Femur (tissue), 1 donor: Measurements from ENCODE around the gene TMEM231.
A peak's percentile ranks its signal among the peaks of the same experiment; 100 is the strongest.

Experiments used
- DNase-seq: peaks from one replicate; pipeline ENCODE4 v3.0.0-alpha.2; 2017

The TMEM231 gene

GRCh38 chr16:75529959-75530358 is 26.1 kb downstream of the TMEM231 start:
- DNase-seq = no peak

GRCh38 chr16:75529056-75529905 is 26.8 kb downstream of the TMEM231 start:
- no peak for DNase-seq

DNA sequence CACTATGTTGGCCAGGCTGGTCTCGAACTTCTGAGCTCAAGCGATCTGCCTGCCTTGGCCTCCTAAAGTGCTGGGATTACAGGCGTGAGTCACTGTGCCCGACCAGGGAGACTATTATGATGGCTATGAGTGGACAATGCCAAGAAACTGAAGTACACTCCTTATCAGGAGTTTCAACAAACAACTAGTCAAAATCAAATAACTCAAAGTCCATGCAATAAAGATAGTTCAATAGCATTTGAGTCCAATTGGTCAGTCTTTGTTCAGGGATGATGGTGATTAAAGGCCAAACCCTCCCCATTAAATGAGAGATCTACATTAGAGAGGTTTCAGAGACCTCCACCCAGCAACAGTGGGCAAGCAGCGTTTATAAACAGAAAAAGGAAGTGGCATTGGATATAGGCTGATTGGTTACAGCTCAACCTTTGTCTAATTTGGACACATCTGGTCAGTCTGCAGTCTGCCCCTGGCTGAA is 28.2 kb downstream of the TMEM231 start:
- DNase-seq = no peak

DNA sequence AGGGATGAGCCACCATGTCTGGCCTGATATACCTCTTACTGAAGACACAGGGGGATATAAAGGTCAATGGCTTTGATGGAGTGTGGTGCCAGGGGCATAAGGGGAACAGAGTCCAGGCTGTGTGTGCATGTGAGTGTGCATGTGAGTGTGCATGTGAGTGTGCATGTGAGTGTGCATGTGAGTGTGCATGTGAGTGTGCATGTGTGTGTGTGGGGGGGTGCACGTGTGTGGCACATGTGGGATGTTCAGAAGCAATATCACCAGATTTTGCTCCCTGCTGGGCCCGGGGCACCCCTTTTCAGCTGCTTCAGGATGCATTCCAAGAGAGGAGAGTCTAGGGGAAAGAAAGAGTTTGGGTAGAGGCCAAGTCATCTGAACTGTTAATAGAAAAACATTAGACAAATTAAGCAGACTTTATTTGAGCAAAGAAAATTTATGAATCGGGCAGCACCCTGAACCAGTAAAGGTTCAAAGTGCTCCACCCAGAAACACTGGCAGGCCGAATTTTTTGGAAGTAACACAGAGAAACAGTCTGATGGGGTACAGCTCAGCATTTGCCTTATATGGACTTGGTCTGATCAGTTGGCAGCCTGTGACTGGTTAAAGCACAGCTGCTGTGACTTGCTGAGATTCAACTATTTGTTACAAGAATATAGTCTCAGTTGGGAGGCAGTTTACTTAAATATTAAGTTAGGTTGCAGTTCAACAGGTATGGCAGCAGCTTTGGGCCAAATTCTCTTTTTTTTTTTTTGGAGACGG is 29.8 kb downstream of the TMEM231 start:
- DNase-seq = no peak

DNA sequence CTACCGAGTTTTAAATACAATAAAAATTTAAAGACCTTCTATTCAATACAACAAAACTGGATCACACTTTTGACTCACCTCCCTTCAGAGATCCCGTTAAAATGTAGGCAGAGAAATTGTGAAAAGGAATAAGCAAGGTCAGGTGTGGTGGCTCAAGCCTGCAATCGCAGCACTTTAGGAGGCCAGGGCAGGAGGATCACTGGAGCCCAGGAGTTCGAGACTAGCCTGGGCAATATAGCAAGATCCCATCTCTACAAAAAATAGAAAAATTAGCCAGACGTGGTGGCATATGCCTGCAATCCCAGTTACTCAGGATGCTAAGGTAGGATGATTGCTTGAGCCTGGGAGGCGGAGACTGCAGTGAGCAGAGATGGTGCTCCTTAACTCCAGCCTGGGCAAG is 36.9 kb downstream of the TMEM231 start:
- DNase-seq = no peak

DNA sequence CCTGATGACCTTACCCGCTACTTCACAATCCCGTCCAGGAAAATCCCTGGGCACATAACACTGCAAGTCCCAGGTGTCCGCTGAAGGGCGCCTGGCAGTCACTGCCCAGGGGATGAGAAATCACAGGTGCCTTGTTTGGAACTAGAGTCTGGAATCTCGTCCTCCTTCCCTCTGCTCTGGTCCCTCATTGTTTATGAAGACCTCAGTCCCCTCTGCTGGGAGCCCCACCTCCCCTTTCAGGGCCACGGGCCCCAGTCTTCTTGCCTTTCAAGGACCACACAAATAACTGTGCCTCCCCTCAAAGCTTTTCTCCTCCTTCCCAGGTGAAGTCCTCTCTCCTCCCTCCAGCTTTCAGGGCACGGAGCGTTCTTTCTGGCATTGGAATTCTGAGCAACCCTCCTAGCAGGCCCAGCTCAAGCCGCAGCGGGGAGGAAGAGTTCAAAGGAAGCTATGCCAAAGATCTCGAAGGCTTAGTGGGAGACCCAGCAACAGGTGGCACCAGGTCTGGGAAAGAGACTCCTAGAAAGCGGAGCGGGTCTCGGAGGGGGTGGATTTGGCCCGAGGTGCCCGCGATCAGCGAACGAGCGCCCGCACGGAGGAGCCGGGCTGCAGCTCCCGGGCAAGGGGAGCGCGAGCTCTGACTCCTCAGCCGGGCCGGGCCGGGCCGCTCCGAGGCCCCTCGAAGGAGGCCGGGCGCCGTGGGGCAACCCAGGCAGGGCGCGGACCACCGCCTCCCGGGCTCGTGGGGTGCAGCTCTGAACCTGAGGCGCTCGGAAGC is 39.7 kb downstream of the TMEM231 start:
- DNase-seq = peak; percentile 45

- no peak for DNase-seq
Measured at GRCh38 chr16:75514296-75514695, 41.8 kb downstream of the TMEM231 start.

GRCh38 chr16:75506574-75506973 is 49.5 kb downstream of the TMEM231 start:
- DNase-seq = peak; percentile 36

- DNase-seq = no peak
Measured at GRCh38 chr16:75506107-75506506, 49.9 kb downstream of the TMEM231 start.

DNA sequence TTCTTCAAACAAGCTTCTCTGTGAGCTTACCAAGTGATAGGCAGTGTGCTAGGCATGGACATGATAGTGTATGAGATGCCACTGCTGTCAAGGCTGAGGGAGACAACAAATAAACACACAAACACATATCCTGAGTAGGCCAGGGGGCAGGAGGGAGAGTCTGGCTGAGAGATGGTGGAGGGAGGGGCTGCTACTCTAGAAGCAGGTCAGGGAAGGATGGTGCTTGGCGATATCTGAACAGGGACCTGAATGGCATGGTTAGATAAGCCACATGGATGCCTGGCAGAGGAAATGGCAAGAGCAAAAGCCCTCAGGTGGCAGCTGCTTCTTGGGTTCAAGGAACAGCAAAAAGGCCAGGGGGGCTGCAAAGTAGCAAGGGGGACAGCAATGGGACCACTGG is 52.3 kb downstream of the TMEM231 start:
- DNase-seq = no peak

GRCh38 chr16:75502916-75503605 is 53.0 kb downstream of the TMEM231 start:
- DNase-seq = no peak

DNA sequence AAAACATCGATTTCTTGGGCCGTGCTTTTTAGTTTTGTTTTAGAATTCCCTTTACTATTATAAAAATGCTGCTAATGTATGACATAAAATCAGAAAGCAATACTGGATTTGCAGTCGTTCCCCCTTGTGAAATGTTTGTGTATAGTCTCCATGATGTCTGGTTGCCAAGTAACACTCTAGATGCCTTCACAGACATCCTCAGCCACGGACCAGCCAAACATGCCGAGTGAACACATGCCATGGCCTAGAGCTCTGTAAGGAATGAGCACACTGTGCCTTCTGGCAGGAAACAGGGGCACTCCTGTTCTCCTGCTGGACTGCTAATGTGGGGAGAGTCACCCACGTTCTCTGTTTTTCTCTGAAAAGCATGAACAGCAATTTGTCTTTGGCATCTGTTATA is 54.2 kb downstream of the TMEM231 start:
- peak; percentile 83 for DNase-seq

DNA sequence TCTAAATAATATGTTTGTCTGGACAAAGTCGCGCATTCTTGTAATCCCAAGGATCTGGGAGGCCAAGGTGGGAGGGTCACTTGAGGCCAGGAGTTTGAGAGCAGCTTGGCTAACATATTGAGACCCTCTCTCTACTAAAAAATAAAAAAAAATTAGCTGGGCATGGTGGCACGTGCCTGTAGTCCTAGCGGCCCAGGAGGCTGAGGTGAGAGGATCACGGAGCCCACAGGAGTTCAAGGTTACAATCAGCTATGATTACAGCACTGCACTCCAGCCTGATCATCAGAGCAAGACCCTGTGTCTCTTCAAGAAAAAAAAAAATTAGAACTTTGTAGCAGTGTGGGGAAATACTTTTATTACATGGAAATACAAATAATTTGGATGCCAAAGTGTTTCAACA is 54.7 kb downstream of the TMEM231 start:
- DNase-seq = no peak

DNA sequence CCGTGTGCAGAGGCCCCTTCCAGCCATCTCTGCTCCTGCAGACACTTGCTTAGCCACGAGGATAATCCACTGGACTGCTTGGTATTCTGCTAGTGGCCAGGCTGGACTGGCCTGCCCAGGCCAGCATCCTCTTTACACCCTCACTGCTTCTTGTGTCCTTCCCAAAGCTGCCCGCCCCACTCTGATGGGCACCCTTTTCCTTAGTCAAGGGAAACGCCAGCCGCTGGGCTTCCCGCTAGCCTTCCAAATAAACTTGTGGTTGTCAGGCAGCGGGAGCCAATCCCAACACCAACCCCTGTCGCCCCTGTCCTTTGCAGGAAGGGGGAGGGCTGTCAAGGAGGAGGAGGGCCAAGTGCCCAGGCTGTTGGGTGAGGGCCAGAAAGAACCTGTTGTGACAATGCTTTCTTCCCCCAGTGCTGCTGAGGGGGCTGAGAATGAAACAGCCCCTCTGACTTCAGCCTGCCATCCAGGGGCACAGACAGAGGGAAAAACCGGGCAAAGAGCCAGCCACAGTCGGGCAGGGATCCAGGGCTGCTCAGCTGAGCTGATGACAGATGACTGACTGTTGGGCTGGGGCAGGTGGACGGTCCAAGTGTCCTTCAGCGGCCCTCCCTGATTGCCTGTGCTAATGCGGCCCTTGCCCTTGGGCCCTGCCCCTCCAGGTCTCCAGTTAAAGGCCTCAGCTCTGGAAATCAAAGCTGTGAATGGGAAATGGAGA is 57.3 kb downstream of the TMEM231 start:
- DNase-seq = peak; percentile 83

DNA sequence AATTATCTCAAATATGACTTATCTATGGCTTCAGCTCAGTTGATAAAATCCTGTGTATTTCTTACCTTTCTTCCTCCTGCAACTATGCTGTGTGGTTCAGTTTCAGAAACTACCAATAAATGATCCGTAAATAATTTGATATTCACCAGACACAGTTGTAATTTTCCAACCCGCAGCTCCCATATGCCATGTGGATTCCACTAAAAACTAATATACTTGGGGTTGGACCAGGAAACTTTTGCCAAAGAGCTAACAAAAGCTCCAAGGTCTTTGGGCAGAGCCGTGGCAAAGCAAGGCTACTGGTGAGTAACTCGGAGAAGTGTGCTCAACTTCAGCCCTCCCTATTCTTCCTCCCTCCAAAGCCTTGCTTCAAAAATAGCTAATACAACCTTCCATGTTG is 58.5 kb downstream of the TMEM231 start:
- DNase-seq = peak; percentile 43

DNA sequence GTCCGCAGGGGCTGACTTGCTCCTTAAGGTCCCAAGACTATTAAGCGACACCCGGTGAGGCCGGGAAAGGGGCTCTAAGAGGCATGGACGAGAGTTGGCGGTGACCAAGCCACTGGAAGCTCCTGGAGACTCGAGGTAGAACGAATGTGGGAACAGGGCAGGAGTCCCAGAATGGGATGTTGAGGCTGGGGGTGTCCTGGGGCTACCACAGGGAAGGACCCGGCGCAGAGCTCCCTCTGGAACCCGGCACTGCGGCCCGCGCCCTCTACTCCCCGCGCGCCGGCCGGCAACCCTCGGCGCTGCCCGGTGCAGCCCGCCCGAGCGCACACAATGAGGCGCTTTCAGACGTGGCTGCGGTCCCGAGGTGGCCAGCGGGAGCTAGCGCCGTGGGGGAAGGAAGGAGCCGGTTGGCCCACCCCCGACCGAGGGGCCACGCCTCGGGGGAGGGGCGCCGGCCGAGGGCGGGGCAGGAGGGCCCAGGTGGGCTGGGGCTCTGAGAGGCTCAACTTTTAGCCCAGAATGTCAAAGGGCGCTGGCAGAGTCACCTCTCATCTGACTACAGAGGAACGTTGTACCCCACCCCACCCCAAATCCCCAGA is 60.9 kb downstream of the TMEM231 start, which contains the start of gene CHST6:
TSS of gene CHST6 (minus strand) at position 366 of the 599 bp plus-strand sequence. CDS start 15,613 bp downstream, outside the sequence.
- DNase-seq = peak; percentile 81

- peak; percentile 52 for DNase-seq
Measured at GRCh38 chr16:75494661-75495075, 61.4 kb downstream of the TMEM231 start.

DNA sequence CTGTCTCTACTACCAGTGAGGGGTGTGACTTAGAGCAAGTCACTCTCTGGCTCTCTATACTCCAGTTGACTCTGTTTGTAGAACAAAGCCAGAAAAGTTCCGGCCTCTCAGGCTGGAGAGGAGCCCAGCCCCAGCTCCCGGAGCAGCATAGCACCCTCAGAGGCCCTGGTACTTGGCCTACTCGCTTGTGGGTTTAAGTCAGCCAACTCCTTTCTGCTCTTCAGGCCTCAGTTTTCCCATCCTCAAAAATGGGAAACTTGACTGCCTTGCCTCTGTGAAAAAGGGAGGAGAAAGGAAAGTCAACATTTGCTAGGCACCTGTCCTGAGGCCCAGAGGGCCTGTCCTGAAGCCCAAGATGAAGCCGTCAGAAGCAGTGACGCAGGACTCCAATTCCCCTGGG is 61.9 kb downstream of the TMEM231 start:
- DNase-seq = no peak

GRCh38 chr16:75491876-75492275 is 64.2 kb downstream of the TMEM231 start:
- DNase-seq = no peak

GRCh38 chr16:75488322-75488721 is 67.7 kb downstream of the TMEM231 start:
- DNase-seq = no peak
